ENCODE data around the gene ASB18.

ASB18 gene

GRCh38 chr2:236208019-236208926 lies 55.9 kb downstream of the ASB18 start:
- DNase-seq (ENCODE audit: low read depth), result no peak

- DNase-seq (ENCODE audit: low read depth), result no peak
Measured at GRCh38 chr2:236207472-236207871, 56.7 kb downstream of the ASB18 start.

DNA sequence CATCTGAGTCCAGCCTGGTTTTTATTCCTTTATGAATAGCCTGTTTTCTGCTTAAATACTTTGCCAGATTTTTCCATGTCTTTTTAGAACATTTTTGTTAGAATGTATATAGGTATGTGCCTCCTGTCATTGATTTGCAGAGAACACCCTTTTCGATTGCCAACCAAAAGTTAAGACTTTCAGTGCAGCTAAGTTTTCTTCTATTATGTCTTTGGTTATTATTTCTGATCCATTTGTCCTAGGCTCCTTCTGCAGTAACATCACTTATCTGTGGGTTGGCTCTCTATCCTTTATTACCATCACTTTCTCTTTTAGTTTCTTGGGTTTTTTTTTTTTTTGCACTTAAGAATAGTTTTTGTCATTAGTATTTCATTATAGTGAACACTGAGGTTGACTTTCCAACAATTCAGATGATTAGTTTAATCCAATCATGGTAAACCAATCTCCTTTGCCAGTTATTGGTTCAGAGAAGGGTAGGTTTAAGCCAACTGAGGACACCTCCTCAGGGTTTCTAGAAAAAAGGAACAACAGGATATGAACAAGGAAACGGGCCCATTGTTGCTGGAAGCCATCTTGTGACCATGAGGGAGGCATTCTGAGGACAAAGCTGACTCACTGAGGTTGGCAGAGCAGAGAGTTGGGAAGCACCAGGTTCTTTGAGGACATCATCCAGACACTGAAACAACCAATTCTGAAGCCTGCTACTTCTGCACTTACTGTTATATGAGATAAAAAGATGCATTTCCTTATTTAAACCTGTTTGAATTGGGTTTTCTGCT lies 58.1 kb downstream of the ASB18 start:
- no peak for DNase-seq (ENCODE audit: low read depth)

DNA sequence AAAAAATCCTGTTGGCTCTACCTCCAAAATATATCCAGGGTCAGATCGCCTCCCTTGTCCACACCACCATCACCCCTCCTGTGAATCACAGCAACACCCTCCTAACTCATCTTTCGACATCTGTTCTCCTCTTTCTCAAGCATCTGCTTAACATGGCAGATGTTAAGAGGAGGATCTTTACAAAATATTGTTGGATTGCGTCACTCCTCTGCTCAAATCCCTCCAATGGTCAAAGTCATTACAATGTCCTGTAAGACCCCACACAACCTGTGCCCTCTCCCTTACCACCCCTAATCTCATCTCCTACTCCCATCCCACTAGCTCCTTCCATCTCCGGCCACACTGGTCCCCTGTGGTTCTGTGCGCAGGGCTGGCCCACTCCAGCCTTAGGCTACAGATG lies 59.3 kb downstream of the ASB18 start:
- DNase-seq (ENCODE audit: low read depth), result no peak

- DNase-seq (ENCODE audit: low read depth), result no peak
Measured at GRCh38 chr2:236200378-236200777, 63.8 kb downstream of the ASB18 start.

- no peak for DNase-seq (ENCODE audit: low read depth)
Measured at GRCh38 chr2:236196366-236196765, 67.8 kb downstream of the ASB18 start.

GRCh38 chr2:236195726-236196125 lies 68.5 kb downstream of the ASB18 start:
- no peak for DNase-seq (ENCODE audit: low read depth)

DNA sequence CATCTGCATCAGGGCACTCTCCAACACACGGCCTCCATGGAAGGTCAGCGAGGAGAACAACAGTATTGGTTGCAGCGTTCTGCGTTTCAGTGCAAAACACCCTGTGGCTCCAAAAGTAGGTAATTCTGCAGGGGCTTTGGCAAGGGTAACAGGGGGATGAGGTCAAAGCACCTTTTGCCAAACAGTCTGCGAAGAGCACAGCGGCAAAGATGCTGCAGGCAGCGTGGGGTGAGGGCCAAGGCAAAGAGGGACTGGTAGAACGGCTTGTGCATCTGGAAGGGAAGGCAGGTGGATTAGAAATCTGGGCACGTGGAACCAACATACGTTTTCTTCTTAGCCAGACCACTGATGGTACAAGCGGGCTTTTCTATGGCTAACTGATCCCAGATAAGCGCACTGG lies 69.4 kb downstream of the ASB18 start:
- no peak for DNase-seq (ENCODE audit: low read depth)

DNA sequence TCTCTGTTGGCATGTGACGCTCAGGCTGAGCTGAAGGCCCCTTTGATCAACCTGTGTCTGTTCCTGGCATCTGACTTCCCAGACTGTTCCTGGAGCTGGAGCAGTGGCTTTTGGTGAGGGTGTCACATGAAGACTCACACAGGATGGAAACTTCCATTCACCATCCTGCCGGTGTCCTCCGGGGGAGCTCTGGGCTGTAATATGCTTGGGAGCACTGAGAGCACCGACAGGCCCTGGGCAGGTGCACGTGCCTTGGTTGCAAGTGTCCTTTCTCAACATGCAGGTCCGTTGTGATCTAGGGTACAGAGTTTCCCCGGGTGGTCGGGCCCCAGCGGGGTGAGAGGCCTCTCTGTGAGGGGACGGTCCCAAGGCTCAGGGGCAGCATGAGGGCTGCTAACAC lies 71.2 kb downstream of the ASB18 start:
- DNase-seq (ENCODE audit: low read depth), result no peak

DNA sequence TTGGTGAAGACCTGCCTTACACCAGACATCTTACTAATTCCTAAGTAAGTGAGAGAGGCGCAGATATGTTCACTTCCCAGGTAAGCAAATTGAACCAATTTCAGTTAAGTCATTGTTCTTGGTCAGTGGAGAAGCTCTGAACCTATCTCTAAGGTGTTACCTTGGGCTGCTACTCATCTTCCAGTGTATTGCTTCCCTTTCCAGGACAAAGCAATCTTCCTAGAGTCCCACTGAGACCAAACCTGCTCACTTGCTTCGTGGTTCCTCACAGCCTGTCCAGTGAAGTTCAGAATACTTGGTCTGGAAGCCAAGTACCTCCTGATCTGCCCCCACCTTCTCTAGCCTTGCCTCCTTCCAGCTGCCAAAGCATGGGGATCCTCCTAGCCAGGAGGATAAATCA lies 73.5 kb downstream of the ASB18 start:
- no peak for DNase-seq (ENCODE audit: low read depth)

- DNase-seq (ENCODE audit: low read depth), result no peak
Measured at GRCh38 chr2:236184701-236185100, 79.5 kb downstream of the ASB18 start.

DNA sequence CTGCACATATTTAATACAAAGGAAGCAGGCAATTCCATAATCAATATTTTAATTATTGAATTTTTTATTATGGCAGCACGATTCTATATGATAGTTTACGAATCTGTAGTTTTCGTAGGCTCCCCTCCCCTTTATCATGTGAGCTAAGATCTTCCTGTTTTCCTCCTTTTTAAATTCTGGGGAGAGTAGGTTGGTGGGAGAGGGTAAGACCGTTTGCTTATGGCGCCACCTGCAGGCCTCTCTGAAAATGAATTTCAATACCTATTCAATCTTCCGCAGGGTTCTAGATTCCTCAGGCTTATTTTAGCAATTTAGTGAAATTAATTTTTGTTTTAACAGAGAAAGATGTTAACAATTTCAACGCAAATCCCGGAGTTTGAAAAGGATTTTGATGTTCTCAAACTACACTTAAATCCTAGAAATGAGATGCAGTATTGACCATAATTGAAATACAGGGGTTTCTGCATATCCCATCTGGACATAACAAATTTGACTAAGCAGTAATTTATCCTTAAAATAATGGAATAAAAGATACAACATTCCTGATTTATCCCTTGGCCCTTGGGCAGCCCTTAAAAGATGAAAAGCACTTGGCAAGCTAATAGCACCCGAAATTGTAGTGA lies 83.3 kb downstream of the ASB18 start:
- peak; percentile 49 for DNase-seq (ENCODE audit: low read depth)

- no peak for DNase-seq (ENCODE audit: low read depth)
Measured at GRCh38 chr2:236180076-236180816, 84.0 kb downstream of the ASB18 start.

DNA sequence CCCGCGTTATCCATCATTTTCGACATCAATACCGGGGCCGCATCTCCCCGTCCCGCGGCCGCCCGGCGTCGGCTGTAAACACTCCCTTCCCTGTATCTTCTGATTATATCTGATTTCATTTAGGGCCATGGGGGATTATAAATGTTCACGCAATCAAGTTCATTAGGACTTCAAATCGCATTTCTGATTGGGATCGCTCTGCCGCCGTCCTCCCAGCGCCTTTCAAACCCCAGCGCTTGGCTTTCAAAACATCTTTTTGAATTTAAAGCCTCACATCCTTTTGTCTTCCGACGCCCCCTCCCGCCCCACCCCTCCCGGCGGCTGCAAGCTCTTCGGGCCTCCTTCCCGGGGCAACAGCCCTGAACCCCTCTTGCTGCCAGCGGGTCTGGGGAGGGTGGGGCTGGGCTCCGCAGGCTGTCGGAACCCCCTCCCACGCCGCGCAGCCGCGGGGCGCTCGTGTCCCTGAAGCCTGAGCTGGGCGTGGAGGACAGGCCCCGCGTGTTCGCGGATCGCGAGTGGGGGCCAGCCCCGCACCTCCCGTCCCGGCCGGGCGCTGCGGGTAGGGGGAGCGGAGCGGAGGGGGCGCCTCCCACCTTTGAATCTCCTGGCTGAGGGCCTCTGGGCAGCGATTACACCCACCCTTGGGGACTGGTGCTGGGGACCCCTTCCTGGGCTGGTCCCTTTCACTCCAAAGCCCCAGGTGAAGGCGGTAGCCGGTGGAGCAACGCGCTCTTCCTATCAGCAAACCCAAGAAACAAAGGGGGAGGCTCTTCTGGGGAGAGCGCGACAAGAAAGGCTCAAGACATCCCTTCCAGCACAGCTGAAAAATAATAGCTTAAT lies 84.8 kb downstream of the ASB18 start:
- no peak for DNase-seq (ENCODE audit: low read depth)

DNA sequence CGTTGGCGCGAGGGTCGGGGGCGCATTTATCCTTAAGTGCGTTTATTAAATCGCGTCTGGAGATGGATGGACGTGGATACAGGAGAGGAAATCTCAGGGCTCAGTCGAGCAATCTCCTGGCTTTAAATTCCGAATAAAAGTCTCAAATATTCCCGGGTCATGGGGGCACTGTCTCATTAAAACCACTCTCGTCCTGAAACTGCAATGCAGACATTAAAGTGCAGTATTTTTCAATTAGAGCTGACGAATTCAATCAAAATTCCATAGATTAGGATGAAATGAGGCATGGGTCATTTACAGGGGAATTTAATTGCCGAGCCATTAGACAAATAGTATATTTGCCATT lies 85.3 kb downstream of the ASB18 start:
- no peak for DNase-seq (ENCODE audit: low read depth)

GRCh38 chr2:236177967-236178889 lies 86.0 kb downstream of the ASB18 start:
- DNase-seq (ENCODE audit: low read depth), result no peak

- DNase-seq (ENCODE audit: low read depth), result no peak
Measured at GRCh38 chr2:236177604-236177966, 86.6 kb downstream of the ASB18 start.

- DNase-seq (ENCODE audit: low read depth), result no peak
Measured at GRCh38 chr2:236176951-236177350, 87.3 kb downstream of the ASB18 start.

GRCh38 chr2:236176417-236176816 lies 87.8 kb downstream of the ASB18 start:
- DNase-seq (ENCODE audit: low read depth), result no peak

DNA sequence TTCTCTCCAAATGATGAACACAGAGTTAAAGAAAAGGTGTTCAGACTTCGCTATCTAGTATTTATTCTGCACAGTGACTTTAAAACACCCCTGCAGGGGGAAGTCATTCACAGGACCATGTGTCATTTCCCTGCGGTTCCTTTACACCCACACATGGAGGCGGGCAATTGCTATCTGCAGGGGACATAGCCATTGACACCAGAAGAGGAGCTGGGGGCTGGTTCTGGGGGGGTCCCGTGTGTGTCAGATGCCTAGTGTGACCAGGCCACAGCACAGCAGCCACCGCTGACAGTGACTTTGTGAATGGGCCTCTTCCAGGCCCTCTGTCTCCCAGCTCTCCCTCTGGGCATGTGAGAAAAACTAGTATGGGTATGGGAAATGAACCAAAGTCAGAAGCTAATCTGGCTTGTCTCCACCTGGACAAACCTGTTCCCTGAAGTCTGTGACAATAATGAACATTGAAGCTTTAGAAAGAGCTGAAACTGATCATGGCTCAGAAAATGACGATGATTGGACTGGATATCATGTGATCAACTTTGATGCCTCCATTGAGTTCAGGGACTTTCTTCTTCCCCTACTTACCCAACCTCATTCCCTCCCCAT lies 88.6 kb downstream of the ASB18 start:
- peak; percentile 49 for DNase-seq (ENCODE audit: low read depth)

All from CMK (cell line).